Measurements from ENCODE around the gene ZNF579.

ZNF579 gene

DNA sequence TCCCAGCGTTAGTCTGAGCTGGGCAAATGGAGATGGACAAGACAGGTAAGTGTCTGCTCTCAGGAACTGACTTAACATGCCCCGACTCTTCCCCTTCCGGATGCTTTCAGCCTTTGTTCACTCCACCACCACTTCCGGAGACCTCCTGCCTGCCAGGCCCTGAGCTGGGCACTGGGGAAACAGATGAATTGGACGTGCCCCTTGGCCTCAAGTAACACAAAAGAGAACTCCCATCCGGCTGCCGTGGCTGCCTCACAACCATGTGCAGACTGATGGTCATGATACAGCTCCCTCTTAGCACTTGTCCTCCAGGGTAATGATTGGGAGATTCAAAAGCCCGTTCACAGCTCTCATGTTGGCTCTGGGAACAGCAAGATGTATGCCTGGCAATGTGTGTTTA, 36.8 kb upstream of the ZNF579 start:
- H3K4me2 ChIP-seq: no peak overlapping the region
- H3K4me3 ChIP-seq (IDR thresholded peaks at IDR 0.05; ENCODE audit: insufficient read depth, low read depth, low read length): no peak overlapping the region
- no peak overlapping the region for H3K27ac ChIP-seq
- H3K36me3 ChIP-seq (ENCODE audit: insufficient read depth): no peaks in the 10 kb centered on the region
- H4K20me1 ChIP-seq (ENCODE audit: insufficient read depth): no peaks in the 10 kb centered on the region
- no peak overlapping the region for H3K9ac ChIP-seq
- H3K27me3 ChIP-seq (ENCODE audit: insufficient read depth, low read depth): no peaks in the 10 kb centered on the region
- H3K79me2 ChIP-seq (ENCODE audit: insufficient read depth, low read depth): no peaks in the 10 kb centered on the region
- no peak overlapping the region for H2AFZ ChIP-seq (ENCODE audit: low read depth)
- TF ChIP-seq, protein P1, sequence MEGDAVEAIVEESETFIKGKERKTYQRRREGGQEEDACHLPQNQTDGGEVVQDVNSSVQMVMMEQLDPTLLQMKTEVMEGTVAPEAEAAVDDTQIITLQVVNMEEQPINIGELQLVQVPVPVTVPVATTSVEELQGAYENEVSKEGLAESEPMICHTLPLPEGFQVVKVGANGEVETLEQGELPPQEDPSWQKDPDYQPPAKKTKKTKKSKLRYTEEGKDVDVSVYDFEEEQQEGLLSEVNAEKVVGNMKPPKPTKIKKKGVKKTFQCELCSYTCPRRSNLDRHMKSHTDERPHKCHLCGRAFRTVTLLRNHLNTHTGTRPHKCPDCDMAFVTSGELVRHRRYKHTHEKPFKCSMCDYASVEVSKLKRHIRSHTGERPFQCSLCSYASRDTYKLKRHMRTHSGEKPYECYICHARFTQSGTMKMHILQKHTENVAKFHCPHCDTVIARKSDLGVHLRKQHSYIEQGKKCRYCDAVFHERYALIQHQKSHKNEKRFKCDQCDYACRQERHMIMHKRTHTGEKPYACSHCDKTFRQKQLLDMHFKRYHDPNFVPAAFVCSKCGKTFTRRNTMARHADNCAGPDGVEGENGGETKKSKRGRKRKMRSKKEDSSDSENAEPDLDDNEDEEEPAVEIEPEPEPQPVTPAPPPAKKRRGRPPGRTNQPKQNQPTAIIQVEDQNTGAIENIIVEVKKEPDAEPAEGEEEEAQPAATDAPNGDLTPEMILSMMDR (conservative IDR thresholded peaks at IDR 0.05; ENCODE audit: low read depth, low read length): no peak
- H3K4me1 ChIP-seq (ENCODE audit: low read depth, poor library complexity, severe bottlenecking): peaks cover 2% of the 10 kb centered on the region

DNA sequence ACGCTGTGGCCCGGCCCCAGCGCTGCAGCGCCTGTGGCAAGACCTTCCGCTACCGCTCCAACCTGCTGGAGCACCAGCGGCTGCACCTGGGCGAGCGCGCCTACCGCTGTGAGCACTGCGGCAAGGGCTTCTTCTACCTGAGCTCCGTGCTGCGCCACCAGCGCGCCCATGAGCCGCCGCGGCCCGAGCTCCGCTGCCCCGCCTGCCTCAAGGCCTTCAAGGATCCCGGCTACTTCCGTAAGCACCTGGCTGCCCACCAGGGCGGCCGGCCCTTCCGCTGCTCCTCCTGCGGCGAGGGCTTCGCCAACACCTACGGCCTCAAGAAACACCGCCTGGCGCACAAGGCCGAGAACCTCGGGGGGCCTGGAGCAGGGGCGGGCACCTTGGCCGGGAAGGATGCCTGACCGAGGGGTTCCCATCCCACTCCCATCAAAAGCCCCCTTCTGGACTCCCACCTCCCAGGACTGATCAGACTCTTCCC, 35.8 kb upstream of the ZNF579 start:
- Histone ChIP-seq H3K36me3 (ENCODE audit: insufficient read depth) (no peaks in the 10 kb centered on the region), H3K4me2 (no peak overlapping the region), H3K4me3 (IDR thresholded peaks at IDR 0.05; ENCODE audit: insufficient read depth, low read depth, low read length) (no peak overlapping the region), H2AFZ (ENCODE audit: low read depth) (no peak overlapping the region), H3K27me3 (ENCODE audit: insufficient read depth, low read depth) (no peaks in the 10 kb centered on the region), H3K27ac (no peak overlapping the region), H3K9ac (no peak overlapping the region), H3K4me1 (ENCODE audit: low read depth, poor library complexity, severe bottlenecking) (peaks cover 12% of the 10 kb centered on the region), H3K79me2 (ENCODE audit: insufficient read depth, low read depth) (no peaks in the 10 kb centered on the region), H4K20me1 (ENCODE audit: insufficient read depth) (no peaks in the 10 kb centered on the region)
- TF ChIP-seq, protein P1 (conservative IDR thresholded peaks at IDR 0.05; ENCODE audit: low read depth, low read length): no peak

DNA sequence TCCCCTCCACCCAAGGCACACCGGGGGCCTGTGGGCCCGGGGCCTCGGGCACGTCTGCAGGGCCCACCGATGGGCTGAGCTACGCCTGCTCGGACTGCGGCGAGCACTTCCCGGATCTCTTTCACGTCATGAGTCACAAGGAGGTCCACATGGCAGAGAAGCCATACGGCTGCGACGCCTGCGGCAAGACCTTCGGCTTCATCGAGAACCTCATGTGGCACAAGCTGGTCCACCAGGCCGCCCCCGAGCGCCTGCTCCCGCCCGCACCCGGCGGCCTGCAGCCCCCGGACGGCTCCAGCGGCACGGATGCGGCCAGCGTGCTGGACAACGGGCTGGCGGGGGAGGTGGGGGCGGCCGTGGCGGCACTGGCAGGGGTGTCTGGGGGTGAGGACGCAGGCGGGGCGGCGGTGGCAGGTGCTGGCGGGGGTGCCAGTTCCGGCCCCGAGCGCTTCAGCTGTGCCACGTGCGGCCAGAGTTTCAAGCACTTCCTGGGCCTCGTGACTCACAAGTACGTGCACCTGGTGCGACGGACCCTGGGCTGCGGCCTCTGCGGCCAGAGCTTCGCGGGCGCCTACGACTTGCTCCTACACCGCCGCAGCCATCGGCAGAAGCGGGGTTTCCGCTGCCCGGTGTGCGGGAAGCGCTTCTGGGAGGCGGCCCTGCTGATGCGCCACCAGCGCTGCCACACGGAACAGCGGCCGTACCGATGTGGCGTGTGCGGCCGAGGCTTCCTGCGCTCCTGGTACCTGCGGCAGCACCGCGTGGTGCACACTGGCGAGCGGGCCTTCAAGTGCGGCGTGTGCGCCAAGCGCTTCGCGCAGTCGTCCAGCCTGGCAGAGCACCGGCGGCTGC, 35.1 kb upstream of the ZNF579 start:
- Histone ChIP-seq H3K79me2 (ENCODE audit: insufficient read depth, low read depth) (no peaks in the 10 kb centered on the region), H3K9ac (no peak overlapping the region), H3K4me2 (no peak overlapping the region), H3K27ac (no peak overlapping the region), H3K4me1 (ENCODE audit: low read depth, poor library complexity, severe bottlenecking) (peaks cover 14% of the 10 kb centered on the region), H4K20me1 (ENCODE audit: insufficient read depth) (no peaks in the 10 kb centered on the region), H2AFZ (ENCODE audit: low read depth) (no peak overlapping the region), H3K27me3 (ENCODE audit: insufficient read depth, low read depth) (no peaks in the 10 kb centered on the region), H3K36me3 (ENCODE audit: insufficient read depth) (no peaks in the 10 kb centered on the region), H3K4me3 (IDR thresholded peaks at IDR 0.05; ENCODE audit: insufficient read depth, low read depth, low read length) (no peak overlapping the region)
- TF ChIP-seq, protein P1 (conservative IDR thresholded peaks at IDR 0.05; ENCODE audit: low read depth, low read length): no peak

DNA sequence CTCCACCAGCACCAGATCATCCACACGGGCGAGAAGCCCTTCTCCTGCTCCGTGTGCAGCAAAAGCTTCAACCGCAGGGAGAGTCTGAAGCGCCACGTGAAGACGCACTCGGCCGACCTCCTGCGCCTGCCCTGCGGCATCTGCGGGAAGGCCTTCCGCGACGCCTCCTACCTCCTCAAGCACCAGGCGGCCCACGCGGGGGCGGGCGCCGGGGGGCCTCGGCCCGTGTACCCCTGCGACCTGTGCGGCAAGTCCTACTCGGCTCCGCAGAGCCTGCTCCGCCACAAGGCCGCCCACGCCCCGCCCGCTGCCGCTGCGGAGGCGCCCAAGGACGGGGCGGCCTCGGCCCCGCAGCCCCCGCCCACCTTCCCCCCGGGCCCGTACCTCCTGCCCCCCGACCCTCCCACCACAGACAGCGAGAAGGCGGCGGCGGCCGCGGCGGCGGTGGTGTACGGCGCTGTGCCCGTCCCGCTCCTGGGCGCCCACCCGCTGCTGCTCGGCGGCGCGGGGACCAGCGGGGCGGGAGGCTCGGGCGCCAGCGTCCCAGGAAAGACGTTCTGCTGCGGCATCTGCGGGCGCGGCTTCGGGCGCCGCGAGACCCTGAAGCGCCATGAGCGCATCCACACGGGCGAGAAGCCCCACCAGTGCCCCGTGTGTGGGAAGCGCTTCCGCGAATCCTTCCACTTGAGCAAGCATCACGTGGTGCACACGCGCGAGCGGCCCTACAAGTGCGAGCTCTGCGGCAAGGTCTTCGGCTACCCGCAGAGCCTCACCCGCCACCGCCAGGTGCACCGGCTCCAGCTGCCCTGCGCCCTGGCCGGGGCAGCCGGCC, 34.3 kb upstream of the ZNF579 start:
- H3K4me1 ChIP-seq (ENCODE audit: low read depth, poor library complexity, severe bottlenecking): peaks cover 14% of the 10 kb centered on the region
- no peak overlapping the region for H2AFZ ChIP-seq (ENCODE audit: low read depth)
- no peak overlapping the region for H3K4me3 ChIP-seq (IDR thresholded peaks at IDR 0.05; ENCODE audit: insufficient read depth, low read depth, low read length)
- H3K79me2 ChIP-seq (ENCODE audit: insufficient read depth, low read depth): no peaks in the 10 kb centered on the region
- no peak overlapping the region for H3K9ac ChIP-seq
- H3K27ac ChIP-seq: no peak overlapping the region
- no peaks in the 10 kb centered on the region for H3K36me3 ChIP-seq (ENCODE audit: insufficient read depth)
- TF ChIP-seq, protein P1 (conservative IDR thresholded peaks at IDR 0.05; ENCODE audit: low read depth, low read length): no peak
- no peaks in the 10 kb centered on the region for H4K20me1 ChIP-seq (ENCODE audit: insufficient read depth)
- H3K27me3 ChIP-seq (ENCODE audit: insufficient read depth, low read depth): no peaks in the 10 kb centered on the region
- no peak overlapping the region for H3K4me2 ChIP-seq
